ENCODE data around the gene IFT20. TPM values are rescaled to one million over a fixed set of nuclear protein-coding genes. Genes with fewer than 3 reads are reported as not detected.
A peak's percentile ranks its signal among the peaks of the same experiment; 100 is the strongest.

The IFT20 gene
- total RNA-seq, 1 donor from 2014 or later = 25.9 TPM

GRCh38 chr17:28363776-28364650, 28.7 kb upstream of the IFT20 start:
- ChIA-PET CTCF (no interaction called here), POLR2A (no interaction called here)
- intact Hi-C loops (cut with micrococcal nuclease) = no loop called here
- Mint-ChIP-seq H3K4me3 (no peak overlapping the region), H3K36me3 (ENCODE audit: low read depth) (peaks cover 49% of the 10 kb centered on the region), H3K27ac (no peak overlapping the region), H3K27me3 (no peaks in the 10 kb centered on the region), H3K4me1 (peaks cover 3% of the 10 kb centered on the region), H3K9me3 (no peaks in the 10 kb centered on the region)
- no peak for ATAC-seq (ENCODE audit: low read depth)
- TF ChIP-seq CTCF (IDR thresholded peaks at IDR 0.05) = no peak
- DNase-seq = no peak

- Mint-ChIP-seq H3K36me3 (ENCODE audit: low read depth) (peaks cover 51% of the 10 kb centered on the region), H3K27ac (no peak overlapping the region), H3K9me3 (no peaks in the 10 kb centered on the region), H3K27me3 (no peaks in the 10 kb centered on the region), H3K4me1 (peaks cover 7% of the 10 kb centered on the region), H3K4me3 (no peak overlapping the region)
- intact Hi-C loops (cut with micrococcal nuclease) = no loop called here
- no peak for DNase-seq
- TF ChIP-seq CTCF (IDR thresholded peaks at IDR 0.05) = no peak
- no peak for ATAC-seq (ENCODE audit: low read depth)
- POLR2A ChIA-PET = no interaction called here
- CTCF ChIA-PET = no interaction called here
Observed at GRCh38 chr17:28363186-28363585, 27.9 kb upstream of the IFT20 start.

GRCh38 chr17:28357901-28358197, 22.6 kb upstream of the IFT20 start:
- peaks cover 26% of the 10 kb centered on the region for H3K4me1 Mint-ChIP-seq
- H3K4me3 Mint-ChIP-seq = peak overlapping the region; percentile 97
- no peak for ATAC-seq (ENCODE audit: low read depth)
- TF ChIP-seq CTCF (IDR thresholded peaks at IDR 0.05) = no peak
- ChIA-PET POLR2A (interaction anchor here (0.6 to 3.8 kb wide), 22 partner anchors 8 to 594 kb away, joined by 3 to 110 read pairs (median 4); partner anchors contain the start of genes BLTP2, IFT20, PIGS and SARM1), CTCF (interaction anchor here (1.1 to 2.5 kb wide), 3 partner anchors 11 to 59 kb away, joined by 3 to 8 read pairs (median 3); no protein-coding TSS in a partner anchor)
- peaks cover 69% of the 10 kb centered on the region for H3K36me3 Mint-ChIP-seq (ENCODE audit: low read depth)
- no peaks in the 10 kb centered on the region for H3K9me3 Mint-ChIP-seq
- H3K27ac Mint-ChIP-seq = peak overlapping the region; percentile 93
- DNase-seq = no peak
- no peaks in the 10 kb centered on the region for H3K27me3 Mint-ChIP-seq
- intact Hi-C loops (cut with micrococcal nuclease) = loop anchor here (1.0 kb wide), 5 partner anchors 13 to 594 kb away; partner anchors contain the start of genes IFT20, SARM1, TMEM97 and TNFAIP1

- Mint-ChIP-seq H3K4me3 (peak within 1 kb of the TSS; percentile 97), H3K4me1 (peaks cover 26% of the 10 kb centered on the region), H3K9me3 (no peaks in the 10 kb centered on the region), H3K27me3 (no peaks in the 10 kb centered on the region), H3K27ac (peak within 1 kb of the TSS; percentile 93), H3K36me3 (ENCODE audit: low read depth) (peaks cover 69% of the 10 kb centered on the region)
- DNase-seq (peak; percentile 96), ATAC-seq (ENCODE audit: low read depth) (peak; percentile 98)
- POLR2A ChIA-PET = interaction anchor here (0.5 to 3.8 kb wide), 25 partner anchors 9 to 1939 kb away, joined by 3 to 110 read pairs (median 4); partner anchors contain the start of genes BLTP2, IFT20, PIGS and SARM1
- intact Hi-C loops (cut with micrococcal nuclease) = loop anchor here (1.0 kb wide), 5 partner anchors 14 to 595 kb away; partner anchors contain the start of genes IFT20, SARM1, TMEM97 and TNFAIP1
- CTCF ChIA-PET = interaction anchor here (1.1 to 2.5 kb wide), 3 partner anchors 11 to 59 kb away, joined by 3 to 8 read pairs (median 3); no protein-coding TSS in a partner anchor
- TF ChIP-seq CTCF (IDR thresholded peaks at IDR 0.05) = no peak
Observed at GRCh38 chr17:28357061-28357900, 22.0 kb upstream of the IFT20 start, which contains the start of gene POLDIP2. Gene POLDIP2, minus strand, starts transcription at chr17:28357527. Its CDS starts 79 bp downstream, at chr17:28357448.

Data from activated B cell treated with CpG ODN at 0.5 μM for 24 hours (primary cell).